Measurements from ENCODE around the gene EPRS1.
"Not testable (repeated sequence)": the region's sequence is repeated elsewhere in the genome, so short reads cannot be mapped to it uniquely, and the experiment has no call there.

EPRS1 gene

DNA sequence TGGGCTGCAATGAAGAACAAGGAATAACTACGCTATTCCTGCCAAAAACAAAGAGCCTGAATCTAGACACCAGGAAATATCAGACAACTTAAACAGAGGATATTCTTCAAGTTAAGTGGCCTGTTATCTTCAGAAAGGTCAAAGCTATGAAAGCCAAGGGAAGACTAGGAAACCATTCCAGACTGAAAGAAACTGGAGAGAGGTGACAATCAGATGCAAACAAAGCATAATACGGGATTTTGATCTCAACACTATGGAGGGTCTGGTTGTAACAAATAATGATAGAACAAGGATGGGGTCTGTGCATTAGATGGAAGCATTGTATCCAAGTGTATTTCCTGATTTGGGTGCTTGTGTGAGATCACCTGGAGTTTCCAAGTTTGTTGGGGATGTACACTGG, 2.7 kb downstream of the EPRS1 start:
- in situ Hi-C loops (cut with MboI; ENCODE audit: low pct_unique_long_range_greater_than_20kb, low sequenced_read_pairs) = no loop called here
- no peak for DNase-seq

DNA sequence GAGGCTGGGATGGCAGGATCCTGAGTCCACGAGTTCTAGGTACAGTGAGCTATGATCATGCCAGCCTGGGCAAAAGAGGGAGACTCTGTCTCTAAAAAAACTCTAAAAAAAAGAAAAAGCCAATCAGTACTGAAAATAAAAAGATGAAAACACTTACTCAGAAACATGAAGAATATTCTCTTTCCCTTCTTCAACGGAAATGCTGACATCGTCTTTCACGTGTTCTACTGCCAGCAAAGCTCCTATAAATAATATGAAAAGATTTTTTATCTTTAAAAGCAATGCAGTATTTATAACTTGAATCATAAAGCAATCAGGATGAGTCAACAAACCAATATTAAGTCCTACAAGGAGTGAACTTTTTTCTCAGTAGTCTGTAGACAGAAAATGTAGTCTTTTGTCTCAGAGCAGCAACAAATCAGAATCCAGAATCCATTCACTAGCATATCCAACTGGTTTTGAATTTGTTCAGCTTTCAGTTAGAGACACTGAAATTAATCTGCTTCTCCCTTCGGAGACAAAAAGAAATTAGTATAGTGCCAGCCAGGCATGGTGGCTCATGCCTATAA, 6.2 kb downstream of the EPRS1 start:
- in situ Hi-C loops (cut with MboI; ENCODE audit: low pct_unique_long_range_greater_than_20kb, low sequenced_read_pairs) = no loop called here
- no peak for DNase-seq

DNA sequence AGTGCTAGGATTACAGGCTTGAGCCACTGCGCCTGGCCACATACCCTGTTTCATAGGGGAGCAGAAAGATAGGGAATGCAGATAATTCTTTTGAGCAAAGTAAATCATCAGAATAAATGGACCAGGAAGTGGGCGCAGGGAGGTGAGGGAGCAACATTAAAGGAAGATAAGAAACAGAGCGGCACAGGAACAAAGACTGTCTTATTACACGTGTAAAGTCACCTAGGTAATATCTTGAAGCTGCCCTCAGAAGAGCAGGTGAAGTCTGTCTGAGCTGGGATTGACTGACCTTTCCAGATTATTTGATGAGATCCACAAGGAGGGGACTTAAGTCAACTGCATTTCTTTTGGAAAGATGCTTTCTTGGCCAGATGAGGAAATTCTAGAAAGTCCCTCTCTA, 7.7 kb downstream of the EPRS1 start:
- DNase-seq = no peak
- in situ Hi-C loops (cut with MboI; ENCODE audit: low pct_unique_long_range_greater_than_20kb, low sequenced_read_pairs) = no loop called here

DNA sequence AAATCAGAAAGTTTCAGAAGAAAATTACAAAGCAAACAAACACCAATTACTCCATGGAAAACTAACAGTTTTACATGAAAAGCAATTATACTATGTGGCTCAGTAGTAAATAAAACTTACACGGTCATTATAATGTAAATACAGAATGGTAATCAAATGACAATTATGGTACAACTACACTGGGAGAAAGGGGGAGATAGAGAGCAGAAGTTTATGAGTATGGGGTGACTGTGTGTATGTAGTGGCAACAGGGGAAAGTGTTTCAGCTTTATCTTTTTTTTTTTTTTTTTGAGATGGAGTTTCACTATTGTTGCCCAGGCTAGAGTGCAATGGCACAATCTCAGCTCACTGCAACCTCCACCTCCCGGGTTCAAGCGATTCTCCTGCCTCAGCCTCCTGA, 8.5 kb downstream of the EPRS1 start:
- DNase-seq; in situ Hi-C loops (cut with MboI; ENCODE audit: low pct_unique_long_range_greater_than_20kb, low sequenced_read_pairs): not testable (repeated sequence)

DNA sequence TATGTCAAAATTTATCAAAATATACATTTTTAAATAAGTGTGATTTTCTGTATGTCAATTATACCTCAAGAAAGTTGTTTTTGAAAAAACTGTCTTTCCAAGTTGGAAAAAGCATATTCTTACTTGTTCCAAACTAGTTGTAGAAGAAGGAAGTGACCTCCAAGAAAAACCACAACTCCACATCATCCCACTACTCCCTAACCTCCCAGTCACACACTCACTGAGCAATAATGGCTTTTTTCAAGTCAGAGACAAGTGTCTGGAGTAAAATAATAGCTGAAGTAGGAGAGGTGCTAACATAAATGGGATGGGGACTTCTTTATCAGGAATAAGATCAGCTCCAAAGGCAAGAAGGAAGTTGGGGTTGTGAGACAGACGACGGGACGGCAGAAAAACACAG, 13.4 kb downstream of the EPRS1 start:
- in situ Hi-C loops (cut with MboI; ENCODE audit: low pct_unique_long_range_greater_than_20kb, low sequenced_read_pairs) = no loop called here
- DNase-seq = peak; percentile 78

DNA sequence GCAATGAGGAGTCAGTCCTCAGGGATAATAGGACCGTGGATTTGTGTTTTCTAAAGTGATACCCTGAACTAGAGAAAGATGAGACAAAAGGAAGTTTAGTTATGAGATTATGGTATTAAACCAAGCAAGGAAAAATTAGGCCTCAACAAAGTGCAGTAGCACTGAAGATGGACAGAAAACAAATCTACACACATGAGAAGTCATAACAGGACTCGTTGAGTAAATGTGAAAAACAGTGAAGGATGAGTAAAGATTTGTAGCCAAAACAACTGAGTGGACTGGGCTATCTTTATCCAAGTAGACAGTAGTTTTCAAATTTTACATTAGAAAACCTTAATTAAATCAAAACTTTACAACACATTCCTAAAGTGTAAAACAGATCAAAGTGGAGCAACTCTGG, 15.0 kb downstream of the EPRS1 start:
- in situ Hi-C loops (cut with MboI; ENCODE audit: low pct_unique_long_range_greater_than_20kb, low sequenced_read_pairs) = no loop called here
- no peak for DNase-seq

DNA sequence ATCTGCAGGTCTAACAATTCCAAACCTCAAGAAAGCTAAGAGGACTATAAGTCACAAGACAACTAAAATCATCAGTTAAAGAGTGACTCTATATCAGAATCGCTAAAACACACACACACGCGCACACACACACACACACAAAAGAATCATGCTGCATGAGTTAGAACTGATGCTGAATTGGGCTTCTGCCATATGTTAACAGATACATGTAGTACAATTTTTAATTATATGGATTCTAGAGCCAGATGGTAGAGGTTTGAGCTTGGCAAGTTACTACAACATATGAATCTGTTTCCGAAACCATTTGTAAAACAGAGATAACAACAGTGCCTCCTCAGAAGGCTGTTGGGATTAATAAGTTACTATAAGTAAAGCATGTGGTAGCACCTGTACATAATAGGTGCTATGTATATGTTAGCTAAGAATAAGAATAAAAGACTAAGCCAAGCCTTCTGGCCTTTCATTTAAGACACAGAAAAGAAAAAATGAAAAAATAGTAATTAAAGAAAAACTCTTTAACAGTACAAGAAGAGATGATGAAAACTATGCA, 17.9 kb downstream of the EPRS1 start:
- no peak for DNase-seq
- in situ Hi-C loops (cut with MboI; ENCODE audit: low pct_unique_long_range_greater_than_20kb, low sequenced_read_pairs) = no loop called here

DNA sequence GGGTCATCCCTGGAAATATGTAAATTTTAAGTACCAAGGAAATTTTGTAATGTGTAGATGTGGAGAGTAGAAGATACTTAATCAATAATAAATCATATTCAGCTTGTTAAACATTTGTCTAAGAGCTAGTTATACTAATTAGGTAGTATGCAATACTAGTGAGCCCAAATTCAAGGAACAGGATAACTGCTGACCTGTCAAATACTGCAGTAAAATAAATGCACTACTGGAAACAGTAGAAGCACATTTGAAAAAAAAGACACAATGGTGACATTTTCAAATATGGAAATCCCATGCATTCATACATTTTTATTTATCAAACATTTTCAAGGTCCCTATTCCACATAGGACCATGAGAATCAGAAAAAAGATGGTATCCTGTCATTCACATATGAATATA, 27.2 kb downstream of the EPRS1 start:
- in situ Hi-C loops (cut with MboI; ENCODE audit: low pct_unique_long_range_greater_than_20kb, low sequenced_read_pairs) = no loop called here

DNA sequence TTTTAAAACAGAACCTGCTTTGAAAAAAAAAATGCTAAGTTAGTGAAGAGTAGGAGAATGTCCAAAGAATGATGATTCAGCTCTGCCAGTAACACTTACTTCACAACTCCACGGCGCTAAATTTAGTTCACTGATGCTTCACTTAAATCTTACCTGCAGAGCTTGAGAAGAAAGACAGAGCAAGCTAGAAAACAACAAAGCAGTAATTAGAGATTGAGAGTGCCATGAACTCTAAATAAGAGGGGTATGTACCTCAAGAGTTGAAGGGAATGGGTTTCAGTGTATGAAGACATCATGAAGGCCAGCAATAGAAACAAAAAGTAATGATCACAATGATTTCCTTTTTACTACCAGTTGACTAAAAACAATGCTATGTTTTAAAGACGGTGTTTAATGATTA, 32.8 kb downstream of the EPRS1 start:
- in situ Hi-C loops (cut with MboI; ENCODE audit: low pct_unique_long_range_greater_than_20kb, low sequenced_read_pairs) = no loop called here
- DNase-seq = no peak

More for the DNA sequence above, 27.2 kb downstream of the EPRS1 start:
- DNase-seq = no peak

DNA sequence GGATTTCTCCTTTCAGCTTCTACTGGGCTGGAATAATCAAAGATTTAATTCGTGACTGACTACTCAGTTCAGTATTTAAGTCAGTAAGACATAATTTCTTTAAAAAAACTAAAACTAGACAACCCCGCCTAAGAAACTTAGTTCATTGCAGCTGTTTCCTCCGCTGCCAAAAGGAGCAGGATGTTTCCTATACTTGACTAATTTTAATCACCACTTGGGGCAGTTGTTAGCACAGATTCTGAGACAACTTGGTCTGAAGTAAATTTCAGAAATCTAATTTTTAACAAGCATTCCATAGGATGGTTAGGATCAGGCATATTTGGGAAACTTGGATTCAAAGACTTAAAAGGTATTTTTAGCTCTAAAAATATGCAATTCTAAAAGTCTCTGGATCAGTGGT, 34.0 kb downstream of the EPRS1 start:
- DNase-seq = no peak
- in situ Hi-C loops (cut with MboI; ENCODE audit: low pct_unique_long_range_greater_than_20kb, low sequenced_read_pairs) = no loop called here

DNA sequence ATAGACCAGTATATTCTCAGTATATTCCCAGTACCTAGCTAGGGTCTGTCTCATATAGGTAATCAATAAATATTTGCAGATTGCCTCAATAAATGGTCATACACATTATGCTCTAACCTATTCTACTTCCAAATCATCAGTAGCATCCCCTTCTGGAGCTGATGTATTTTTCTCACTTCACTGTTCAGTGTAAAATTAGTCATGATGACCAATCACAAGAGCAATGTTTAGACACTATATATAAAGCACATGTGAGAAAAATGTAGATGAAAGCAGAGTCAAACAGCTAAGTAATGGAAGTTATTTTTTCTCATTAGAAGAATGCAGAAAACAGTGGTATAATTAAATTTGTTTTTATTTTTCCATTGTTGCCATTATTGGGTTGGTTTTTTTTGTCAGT, 34.7 kb downstream of the EPRS1 start:
- no peak for DNase-seq
- in situ Hi-C loops (cut with MboI; ENCODE audit: low pct_unique_long_range_greater_than_20kb, low sequenced_read_pairs) = no loop called here

DNA sequence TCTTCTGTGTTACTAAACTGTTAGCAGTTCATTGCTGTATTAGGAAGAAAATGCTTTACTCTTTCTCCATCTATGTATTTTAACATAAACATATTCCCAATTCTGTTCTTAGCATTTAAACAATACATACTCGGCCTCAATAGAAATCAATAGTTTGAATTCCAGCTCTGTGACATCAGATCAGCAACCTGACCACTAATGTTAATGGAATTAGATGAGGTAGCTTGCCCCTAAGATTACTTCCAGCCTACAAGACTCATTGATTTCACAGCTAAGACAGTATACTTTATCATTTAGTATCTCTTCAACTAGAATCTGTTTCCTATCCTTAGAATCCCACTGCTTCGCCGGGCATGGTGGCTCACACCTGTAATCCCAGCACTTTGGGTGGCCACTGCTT, 38.9 kb downstream of the EPRS1 start:
- no peak for DNase-seq
- in situ Hi-C loops (cut with MboI; ENCODE audit: low pct_unique_long_range_greater_than_20kb, low sequenced_read_pairs) = no loop called here

DNA sequence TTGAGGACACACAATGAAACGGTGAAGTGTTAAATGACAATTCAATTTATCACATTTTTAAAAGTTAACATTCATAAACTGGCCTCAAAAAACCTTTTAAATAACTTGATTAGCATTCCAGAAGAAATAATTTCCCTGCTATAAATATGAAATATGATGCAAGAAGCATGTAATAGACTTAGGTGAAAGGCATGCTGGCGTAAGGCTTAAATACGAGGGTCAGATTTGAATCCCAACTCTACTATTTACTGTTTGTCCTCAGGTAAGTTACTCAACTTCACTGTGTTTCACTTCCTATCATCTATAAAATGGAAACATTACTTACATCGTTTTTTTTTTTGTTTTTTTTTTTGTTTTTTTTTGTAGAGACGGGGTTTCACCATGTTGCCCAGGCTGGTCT, 40.8 kb downstream of the EPRS1 start:
- in situ Hi-C loops (cut with MboI; ENCODE audit: low pct_unique_long_range_greater_than_20kb, low sequenced_read_pairs) = no loop called here

DNA sequence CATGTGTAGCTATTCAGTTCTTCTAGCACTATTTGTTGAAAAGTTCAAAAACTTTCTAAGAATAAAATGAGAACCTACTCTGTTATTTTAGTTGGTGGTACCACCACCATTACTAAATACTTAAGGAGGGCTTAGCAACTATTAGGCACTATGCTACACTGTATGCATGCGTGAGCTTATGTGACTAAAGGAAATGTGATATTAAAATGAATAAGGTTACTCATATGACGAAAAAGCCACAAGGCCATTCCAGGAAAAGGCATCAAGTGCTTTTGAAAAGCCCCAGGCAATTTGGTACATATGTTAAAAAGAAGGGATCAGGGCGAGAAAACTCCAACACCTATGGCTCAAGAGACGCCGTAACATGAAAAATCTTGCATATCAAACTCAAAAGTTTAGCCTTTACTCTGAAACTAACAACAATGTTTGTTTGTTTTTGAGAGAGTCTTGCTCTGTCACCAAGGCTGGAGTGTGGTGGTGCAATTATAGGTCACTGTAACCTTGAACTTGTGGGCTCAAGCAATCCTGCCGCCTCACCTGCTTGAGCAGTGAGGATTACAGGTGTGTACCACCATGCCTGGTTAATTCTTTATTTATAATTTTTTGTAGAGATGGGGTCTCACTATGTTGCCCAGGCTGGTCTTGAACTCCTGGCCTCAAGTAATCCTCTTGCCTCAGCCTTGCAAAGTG, 42.5 kb downstream of the EPRS1 start:
- no peak for DNase-seq
- in situ Hi-C loops (cut with MboI; ENCODE audit: low pct_unique_long_range_greater_than_20kb, low sequenced_read_pairs) = no loop called here

More for the DNA sequence above, 40.8 kb downstream of the EPRS1 start:
- DNase-seq = no peak

DNA sequence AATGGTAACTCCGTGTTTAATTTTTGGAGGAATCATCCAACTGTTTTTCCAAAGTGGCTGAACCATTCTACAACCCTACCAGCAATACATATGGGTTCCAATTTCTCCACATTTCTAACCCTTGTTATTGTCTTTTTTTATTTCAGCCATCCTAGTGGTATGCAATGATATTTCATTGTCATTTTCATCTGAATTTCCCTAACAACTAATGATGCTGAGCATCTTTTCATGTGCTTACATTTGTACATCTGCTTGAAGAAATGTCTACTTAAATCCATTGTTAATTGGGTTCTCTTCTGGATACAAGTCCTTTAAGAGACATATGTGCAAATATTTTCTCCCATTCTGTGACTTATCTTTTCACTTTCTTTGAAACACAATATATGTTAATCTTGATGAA, 43.3 kb downstream of the EPRS1 start:
- DNase-seq = no peak
- in situ Hi-C loops (cut with MboI; ENCODE audit: low pct_unique_long_range_greater_than_20kb, low sequenced_read_pairs) = no loop called here

DNA sequence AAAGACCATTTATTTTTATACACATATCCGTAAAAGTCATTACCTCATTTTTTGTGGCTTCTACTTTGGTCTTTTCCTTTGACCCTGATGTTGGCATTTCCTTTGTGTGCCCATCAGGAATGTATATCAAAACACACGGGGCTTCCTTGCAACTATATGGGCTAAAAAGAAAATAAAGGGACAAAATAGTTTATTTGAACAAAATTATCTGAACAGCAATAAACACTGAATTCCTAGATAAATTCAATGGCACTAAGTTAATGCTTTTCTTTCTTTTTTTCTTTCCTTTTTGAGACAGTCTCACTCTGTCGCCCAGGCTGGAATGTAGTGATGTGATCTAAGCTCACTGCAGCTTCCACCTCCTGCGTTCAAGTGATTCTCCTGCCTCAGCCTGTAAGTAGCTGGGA, 45.2 kb downstream of the EPRS1 start:
- DNase-seq = no peak
- in situ Hi-C loops (cut with MboI; ENCODE audit: low pct_unique_long_range_greater_than_20kb, low sequenced_read_pairs) = no loop called here

DNA sequence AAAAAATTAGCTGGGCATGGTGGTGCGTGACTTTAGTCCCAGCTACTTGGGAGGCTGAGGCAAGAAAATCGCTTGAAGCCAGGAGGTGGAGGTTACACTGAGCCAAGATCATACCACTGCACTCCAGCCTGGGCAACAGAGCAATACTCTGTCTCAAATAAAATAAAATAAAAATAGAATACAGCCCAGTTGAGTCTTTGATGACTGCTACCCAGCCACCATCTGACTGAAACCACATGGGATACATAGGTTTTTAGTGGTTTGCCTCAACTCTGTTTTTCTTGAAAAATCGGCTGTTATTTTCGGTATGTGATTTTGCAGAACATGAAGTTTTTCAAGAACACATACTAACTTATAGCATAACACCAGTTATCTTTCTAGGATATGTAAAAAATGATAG, 46.5 kb downstream of the EPRS1 start:
- in situ Hi-C loops (cut with MboI; ENCODE audit: low pct_unique_long_range_greater_than_20kb, low sequenced_read_pairs) = no loop called here
- no peak for DNase-seq

Measured in KBM-7 (cell line).